Thyroid gland (tissue), 4 donors: ENCODE results near the gene TTLL5. TPM values are rescaled to one million over a fixed set of nuclear protein-coding genes. Genes with fewer than 3 reads are reported as not detected.

Experiments used
- DNase-seq, 2 donors: peaks; one replicate each; pipeline ENCODE4 v3.0.0-alpha.2; 2019
- H3K27ac ChIP-seq, 3 donors: fragments of 200-600 bp; sonication (generic); 1 replicate in 2 of 3; 2 replicates in 1 of 3; pipeline ENCODE4 v1.5.1; 2016 to 2019; ENCODE audit warnings: mild to moderate bottlenecking in 1 of 3, moderate library complexity in 1 of 3
- H3K27me3 ChIP-seq: fragments of 200-600 bp; sonication (generic); one replicate; pipeline ENCODE4 v1.5.1; 2019
- H3K36me3 ChIP-seq, 2 donors: fragments of 200-600 bp; sonication (generic); one replicate each; pipeline ENCODE4 v1.5.1; 2016 to 2019
- H3K4me1 ChIP-seq, 2 donors: fragments of 200-600 bp; sonication (generic); one replicate each; pipeline ENCODE4 v1.5.1; 2017 to 2019
- H3K4me3 ChIP-seq, 3 donors: fragments of 200-600 bp; sonication (generic); replicated peaks in 1 of 3; 1 replicate in 2 of 3; 2 replicates in 1 of 3; pipeline ENCODE4 v1.5.1; 2016; ENCODE audit warnings: mild to moderate bottlenecking in 1 of 3
- H3K9me3 ChIP-seq: fragments of 200-600 bp; sonication (generic); one replicate; pipeline ENCODE4 v1.5.1; 2017
- POLR2A ChIP-seq, 2 donors: fragments of 450-650 bp; IDR thresholded peaks; one replicate each; pipeline ENCODE4 v1.6.1; 2017; ENCODE audit warnings: antibody characterized with exemption in 2 of 2, mild to moderate bottlenecking in 2 of 2, moderate library complexity in 1 of 2
- WGBS, 2 donors: methylation state at CpG; one replicate each; pipeline ENCODE4 v1.1.5; 2017; 5-methylcytosine and 5-hydroxymethylcytosine counted together
- intact Hi-C: fragments of 100-400 bp; cut with DNase I; formaldehyde crosslinking; loops from one replicate; pipeline ENCODE4 v1.15.1; 2023
- total RNA-seq, 4 donors: library from RNA; depleted of rRNA; stranded (reverse); fragments of >200 nt; gene quantifications; one replicate each; pipeline ENCODE4 v1.2.3, GENCODE V29; 2016
- TF ChIP-seq, protein P1 (sequence below), 6 experiments: fragments of 200-600 bp in 3 of 6; fragments of 450-650 bp in 3 of 6; sonication (generic) in 3 of 6; IDR thresholded peaks; one replicate each; pipeline ENCODE4 v1.5.1; 2016 to 2019; ENCODE audit warnings: antibody characterized with exemption in 6 of 6, mild to moderate bottlenecking in 2 of 6, inconsistent platforms in 1 of 6, moderate library complexity in 1 of 6

Gene TTLL5, protein sequence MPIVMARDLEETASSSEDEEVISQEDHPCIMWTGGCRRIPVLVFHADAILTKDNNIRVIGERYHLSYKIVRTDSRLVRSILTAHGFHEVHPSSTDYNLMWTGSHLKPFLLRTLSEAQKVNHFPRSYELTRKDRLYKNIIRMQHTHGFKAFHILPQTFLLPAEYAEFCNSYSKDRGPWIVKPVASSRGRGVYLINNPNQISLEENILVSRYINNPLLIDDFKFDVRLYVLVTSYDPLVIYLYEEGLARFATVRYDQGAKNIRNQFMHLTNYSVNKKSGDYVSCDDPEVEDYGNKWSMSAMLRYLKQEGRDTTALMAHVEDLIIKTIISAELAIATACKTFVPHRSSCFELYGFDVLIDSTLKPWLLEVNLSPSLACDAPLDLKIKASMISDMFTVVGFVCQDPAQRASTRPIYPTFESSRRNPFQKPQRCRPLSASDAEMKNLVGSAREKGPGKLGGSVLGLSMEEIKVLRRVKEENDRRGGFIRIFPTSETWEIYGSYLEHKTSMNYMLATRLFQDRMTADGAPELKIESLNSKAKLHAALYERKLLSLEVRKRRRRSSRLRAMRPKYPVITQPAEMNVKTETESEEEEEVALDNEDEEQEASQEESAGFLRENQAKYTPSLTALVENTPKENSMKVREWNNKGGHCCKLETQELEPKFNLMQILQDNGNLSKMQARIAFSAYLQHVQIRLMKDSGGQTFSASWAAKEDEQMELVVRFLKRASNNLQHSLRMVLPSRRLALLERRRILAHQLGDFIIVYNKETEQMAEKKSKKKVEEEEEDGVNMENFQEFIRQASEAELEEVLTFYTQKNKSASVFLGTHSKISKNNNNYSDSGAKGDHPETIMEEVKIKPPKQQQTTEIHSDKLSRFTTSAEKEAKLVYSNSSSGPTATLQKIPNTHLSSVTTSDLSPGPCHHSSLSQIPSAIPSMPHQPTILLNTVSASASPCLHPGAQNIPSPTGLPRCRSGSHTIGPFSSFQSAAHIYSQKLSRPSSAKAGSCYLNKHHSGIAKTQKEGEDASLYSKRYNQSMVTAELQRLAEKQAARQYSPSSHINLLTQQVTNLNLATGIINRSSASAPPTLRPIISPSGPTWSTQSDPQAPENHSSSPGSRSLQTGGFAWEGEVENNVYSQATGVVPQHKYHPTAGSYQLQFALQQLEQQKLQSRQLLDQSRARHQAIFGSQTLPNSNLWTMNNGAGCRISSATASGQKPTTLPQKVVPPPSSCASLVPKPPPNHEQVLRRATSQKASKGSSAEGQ (N-terminal part only)
- 10 to 100 TPM; 31.8 to 65.1 (median 35.7) TPM for total RNA-seq

DNA sequence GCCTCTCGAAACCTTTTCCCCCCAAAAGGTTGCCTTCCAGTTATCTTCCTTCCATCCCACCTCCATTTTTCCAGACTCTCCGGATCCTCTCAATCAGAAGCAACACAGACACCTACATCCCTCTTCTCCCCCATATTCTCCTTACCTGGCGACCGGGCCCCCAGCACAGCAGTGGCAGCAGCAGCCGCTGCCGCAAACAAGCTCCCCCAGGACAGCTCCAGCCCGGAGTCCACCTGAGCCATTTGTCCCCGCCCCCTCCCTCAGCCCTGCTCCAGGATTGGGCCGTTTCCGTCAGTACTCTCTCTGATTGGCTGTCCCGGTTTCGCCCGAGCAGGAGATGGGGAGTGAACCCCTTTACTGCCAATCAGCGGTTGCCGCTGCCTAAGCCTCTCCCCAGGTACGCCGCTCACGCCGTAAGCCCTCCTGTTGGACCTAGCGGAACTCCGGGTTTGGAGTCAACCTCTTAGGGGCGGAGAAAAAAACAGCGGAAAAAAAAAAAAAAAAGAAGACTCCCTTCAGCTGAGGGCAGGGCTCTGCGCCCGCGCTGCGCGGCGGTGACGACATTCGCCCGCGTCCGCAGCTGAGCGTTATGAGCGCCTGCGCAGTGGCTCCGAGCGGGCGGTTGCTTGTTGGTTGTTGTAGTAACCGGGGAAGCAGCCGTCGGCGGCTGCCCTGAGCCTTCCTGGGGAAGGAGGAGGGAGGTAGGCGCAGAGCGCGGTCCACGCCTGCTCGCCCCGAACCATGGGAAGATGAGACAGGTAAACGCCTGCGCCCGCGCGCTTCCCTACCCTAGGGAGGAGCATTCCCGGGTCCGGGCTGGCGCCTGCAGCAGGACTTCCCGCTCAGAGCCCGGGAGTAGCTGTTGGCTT is at the start of gene TTLL5, which contains the start of gene ERG28:
Gene TTLL5, plus strand, starts transcription at position 617 of the 869 bp plus-strand sequence. CDS start 1,904 bp downstream, outside the sequence.
Gene ERG28, minus strand, starts transcription at position 247 of the 869 bp plus-strand sequence. CDS start 3,374 bp downstream, outside the sequence.
- TF ChIP-seq, protein P1, sequence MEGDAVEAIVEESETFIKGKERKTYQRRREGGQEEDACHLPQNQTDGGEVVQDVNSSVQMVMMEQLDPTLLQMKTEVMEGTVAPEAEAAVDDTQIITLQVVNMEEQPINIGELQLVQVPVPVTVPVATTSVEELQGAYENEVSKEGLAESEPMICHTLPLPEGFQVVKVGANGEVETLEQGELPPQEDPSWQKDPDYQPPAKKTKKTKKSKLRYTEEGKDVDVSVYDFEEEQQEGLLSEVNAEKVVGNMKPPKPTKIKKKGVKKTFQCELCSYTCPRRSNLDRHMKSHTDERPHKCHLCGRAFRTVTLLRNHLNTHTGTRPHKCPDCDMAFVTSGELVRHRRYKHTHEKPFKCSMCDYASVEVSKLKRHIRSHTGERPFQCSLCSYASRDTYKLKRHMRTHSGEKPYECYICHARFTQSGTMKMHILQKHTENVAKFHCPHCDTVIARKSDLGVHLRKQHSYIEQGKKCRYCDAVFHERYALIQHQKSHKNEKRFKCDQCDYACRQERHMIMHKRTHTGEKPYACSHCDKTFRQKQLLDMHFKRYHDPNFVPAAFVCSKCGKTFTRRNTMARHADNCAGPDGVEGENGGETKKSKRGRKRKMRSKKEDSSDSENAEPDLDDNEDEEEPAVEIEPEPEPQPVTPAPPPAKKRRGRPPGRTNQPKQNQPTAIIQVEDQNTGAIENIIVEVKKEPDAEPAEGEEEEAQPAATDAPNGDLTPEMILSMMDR (IDR thresholded peaks at IDR 0.05): peak in 1 of 6 experiments; percentile 8
- TF ChIP-seq POLR2A (IDR thresholded peaks at IDR 0.05): peak; percentile 53 to 89
- peaks cover 9 to 21% of the 10 kb centered on the region in 2 donors for H3K4me1 ChIP-seq
- 0 to 1% methylated on average over 51 to 58 of the region's 60 CpGs for WGBS, 2 donors
- H3K27ac ChIP-seq: peak within 1 kb of the TSS; percentile 71 to 85 (median 79)
- H3K36me3 ChIP-seq: peaks cover 3 to 5% of the 10 kb centered on the region in 2 donors
- H3K27me3 ChIP-seq: no peaks in the 10 kb centered on the region
- intact Hi-C loops: no loop called here
- H3K4me3 ChIP-seq: peak within 1 kb of the TSS; percentile 74 to 94 (median 80)
- H3K9me3 ChIP-seq: no peaks in the 10 kb centered on the region
- DNase-seq: peak; percentile 99

DNA sequence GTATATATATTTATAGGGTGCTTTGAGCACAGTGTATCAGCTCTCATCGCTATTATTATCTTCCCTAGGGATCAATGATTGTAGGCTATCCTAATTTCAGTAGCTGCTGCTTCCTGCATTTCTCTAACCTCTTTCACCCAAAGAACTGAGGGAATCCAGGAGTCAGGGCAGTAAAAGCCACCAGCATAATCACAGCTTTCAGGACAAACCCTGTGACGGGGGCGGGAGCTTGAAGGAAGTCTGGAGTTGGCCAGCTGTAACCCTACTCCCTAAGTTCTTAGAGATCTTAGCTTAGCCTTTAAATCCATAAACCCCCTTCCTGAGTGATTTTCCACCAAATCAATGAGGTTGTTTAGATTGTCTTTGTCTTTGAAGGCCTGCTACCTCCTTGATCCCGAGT is 48.9 kb upstream of the TTLL5 start:
- WGBS, 2 donors: 88 to 91% methylated on average over 4 of the region's 4 CpGs
- no peaks in the 10 kb centered on the region for H3K27me3 ChIP-seq
- H3K4me3 ChIP-seq: no peak overlapping the region
- TF ChIP-seq, protein P1 (IDR thresholded peaks at IDR 0.05): no peak
- TF ChIP-seq POLR2A (IDR thresholded peaks at IDR 0.05): no peak
- no peaks in the 10 kb centered on the region for H3K9me3 ChIP-seq
- intact Hi-C loops: no loop called here
- peaks cover 35 to 41% of the 10 kb centered on the region in 2 donors for H3K4me1 ChIP-seq
- no peak for DNase-seq
- H3K36me3 ChIP-seq: no peaks in the 10 kb centered on the region
- peak overlapping the region in 1 of 3 donors; percentile 8 for H3K27ac ChIP-seq

DNA sequence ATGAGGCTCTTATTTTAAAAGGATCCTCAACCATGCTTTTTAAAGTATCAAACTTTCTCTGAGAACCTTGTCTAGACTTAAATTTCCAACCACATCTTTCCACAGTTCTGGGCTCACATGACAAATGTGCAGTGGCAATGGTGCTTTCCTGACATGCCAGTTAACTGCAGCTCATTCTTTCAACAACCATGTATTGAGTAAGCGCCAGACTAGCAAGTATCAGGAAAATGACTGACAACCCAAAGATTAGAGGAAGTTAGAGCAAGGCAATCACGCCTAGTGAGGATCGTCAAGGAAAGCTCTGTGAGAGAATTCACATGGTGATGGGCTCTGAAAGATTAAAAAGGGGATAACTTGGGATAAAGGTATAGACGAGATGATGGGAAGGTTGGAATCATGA is 46.9 kb upstream of the TTLL5 start:
- Histone ChIP-seq H3K4me3 (no peak overlapping the region), H3K27ac (no peak overlapping the region), H3K4me1 (peaks cover 24 to 26% of the 10 kb centered on the region in 2 donors), H3K27me3 (no peaks in the 10 kb centered on the region), H3K36me3 (no peaks in the 10 kb centered on the region), H3K9me3 (no peaks in the 10 kb centered on the region)
- DNase-seq: no peak
- TF ChIP-seq POLR2A (IDR thresholded peaks at IDR 0.05): no peak
- TF ChIP-seq, protein P1 (IDR thresholded peaks at IDR 0.05): no peak
- WGBS, 2 donors: 69 to 71% methylated on average over 4 of the region's 4 CpGs
- intact Hi-C loops: no loop called here

DNA sequence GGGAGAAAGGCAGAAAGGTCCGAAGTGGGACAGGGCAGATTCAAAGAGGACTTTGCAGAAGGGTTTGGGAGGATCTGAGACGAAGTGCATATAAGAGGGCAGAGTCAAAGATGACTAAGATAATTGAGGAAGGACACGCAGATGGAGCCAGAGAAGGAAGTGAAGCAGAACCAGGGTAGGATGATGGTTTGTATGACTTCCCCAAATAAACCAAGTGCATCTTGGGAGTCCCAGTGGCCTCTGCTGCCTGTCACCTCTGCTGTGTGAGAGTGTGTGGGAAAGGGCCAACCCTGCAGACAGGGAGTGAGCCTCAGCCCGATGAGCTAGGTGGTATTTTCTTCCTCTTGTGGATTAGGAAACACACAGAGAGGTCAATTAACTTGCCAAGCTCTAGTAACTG is 45.8 kb upstream of the TTLL5 start:
- intact Hi-C loops: no loop called here
- Histone ChIP-seq H3K9me3 (no peaks in the 10 kb centered on the region), H3K4me1 (peaks cover 14 to 26% of the 10 kb centered on the region in 2 donors), H3K27me3 (no peaks in the 10 kb centered on the region), H3K4me3 (no peak overlapping the region), H3K27ac (no peak overlapping the region), H3K36me3 (no peaks in the 10 kb centered on the region)
- 86 to 88% methylated on average over 4 of the region's 4 CpGs for WGBS, 2 donors
- TF ChIP-seq, protein P1 (IDR thresholded peaks at IDR 0.05): no peak
- TF ChIP-seq POLR2A (IDR thresholded peaks at IDR 0.05): no peak
- DNase-seq: no peak
